Inflammatory macrophage treated with lipopolysaccharide for 1 hour (primary cell): ENCODE measurements around the gene SMYD3.
A peak's percentile ranks its signal among the peaks of the same experiment; 100 is the strongest.
"Not testable (repeated sequence)": the region's sequence is repeated elsewhere in the genome, so short reads cannot be mapped to it uniquely, and the experiment has no call there.

Source experiments
- DNase-seq, 2 donors: peaks; one replicate each; pipeline ENCODE4 v3.0.0-alpha.2; 2020 to 2022

Gene SMYD3

DNA sequence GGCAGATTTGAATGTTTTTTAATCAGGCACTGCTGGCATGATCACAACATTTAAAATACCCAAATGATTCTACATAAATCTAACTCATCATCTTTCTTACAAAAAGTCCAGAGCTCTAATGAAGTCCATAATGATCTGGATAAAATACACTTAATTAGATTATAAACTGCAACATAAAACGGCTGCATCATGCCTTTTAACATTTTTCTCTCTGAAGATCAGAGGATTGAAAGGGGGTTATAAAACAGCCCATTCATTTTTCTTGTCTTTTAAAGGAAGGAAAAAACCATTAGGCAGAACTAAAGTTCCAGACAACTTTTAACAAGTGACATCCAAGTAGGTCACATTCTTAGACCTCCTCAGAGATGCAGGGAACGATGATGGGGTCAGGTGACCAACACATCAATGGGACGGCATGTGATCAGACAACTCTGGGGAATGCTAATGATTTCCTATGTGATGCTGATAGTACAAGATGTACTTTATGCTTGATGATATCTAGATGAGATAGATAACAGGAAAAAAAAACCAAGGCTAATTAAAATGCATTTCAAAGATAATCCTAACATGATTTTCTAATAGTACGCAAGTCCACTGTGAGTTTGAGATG lies 455.1 kb downstream of the SMYD3 start:
- DNase-seq: no peak

DNA sequence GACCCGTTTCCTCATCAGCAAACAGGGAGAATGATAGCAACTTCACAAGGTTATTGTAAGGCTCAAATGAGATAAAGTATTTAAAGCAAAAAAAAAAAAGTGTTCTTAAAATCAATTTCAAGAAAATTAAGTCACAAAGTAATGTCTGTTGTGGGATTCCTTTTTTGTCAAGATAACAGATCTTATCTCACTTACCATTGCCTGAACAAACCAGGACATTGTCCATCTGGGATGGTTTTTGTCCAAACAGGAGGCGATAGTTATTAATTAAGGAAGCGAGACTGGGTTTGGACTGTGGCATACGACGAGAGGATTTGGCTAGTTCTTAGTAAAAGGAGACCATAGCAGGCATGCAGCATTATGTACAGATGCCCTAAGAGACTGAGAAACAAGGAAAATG lies 458.4 kb downstream of the SMYD3 start:
- no peak for DNase-seq

- no peak for DNase-seq
These were observed 463.5 kb downstream of the SMYD3 start for GRCh38 chr1:246043556-246043955.

DNA sequence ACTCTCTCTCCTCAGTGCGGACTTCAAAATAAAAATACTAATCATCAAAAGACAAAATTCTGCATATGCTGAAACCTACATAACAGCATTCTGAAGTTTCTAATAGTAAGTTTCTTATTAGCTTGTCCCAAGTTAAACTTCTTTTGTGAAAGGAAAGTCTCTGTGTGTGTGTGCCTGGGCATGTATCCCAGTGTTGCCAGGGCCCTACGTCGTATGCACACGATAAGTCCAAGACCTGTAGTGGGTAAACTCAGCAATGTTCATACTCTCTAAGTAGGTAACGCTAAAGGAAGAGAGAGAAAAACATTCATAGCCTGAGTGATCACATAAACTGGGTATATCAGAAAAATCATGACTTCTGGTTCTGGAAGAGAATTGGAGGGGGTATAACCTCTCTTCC lies 465.7 kb downstream of the SMYD3 start:
- no peak for DNase-seq

DNA sequence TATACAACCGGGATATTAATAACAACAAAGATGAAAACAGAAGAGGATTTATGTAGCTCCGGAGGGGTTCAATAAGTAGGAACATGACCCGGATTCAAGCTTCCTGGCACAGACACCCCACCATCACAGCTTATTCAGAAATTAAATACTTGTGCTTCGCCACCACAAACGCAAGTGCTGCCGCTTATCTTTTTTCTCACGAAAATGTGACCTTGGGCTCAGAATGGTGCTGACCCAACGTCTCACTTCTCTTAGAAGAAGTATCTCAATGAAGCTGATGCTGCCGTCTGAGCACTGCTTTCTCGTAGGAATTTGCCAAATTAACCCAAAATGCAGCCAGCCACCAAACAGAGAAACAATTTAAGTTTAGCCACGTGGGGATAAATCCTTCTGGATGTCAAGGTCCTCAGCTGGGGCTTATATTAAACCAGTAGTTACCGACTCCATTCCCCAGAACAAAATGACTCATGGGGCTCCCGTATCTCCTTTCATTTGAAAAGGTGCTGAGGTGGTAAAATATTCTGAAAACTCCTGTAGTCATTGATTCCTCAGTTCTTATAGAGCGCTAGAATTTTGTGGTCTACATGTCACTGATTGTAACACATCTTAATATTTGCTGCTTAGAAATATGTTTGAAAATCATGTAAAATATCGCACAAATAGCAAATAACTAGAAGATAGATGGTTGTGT lies 466.7 kb downstream of the SMYD3 start:
- no peak for DNase-seq

DNA sequence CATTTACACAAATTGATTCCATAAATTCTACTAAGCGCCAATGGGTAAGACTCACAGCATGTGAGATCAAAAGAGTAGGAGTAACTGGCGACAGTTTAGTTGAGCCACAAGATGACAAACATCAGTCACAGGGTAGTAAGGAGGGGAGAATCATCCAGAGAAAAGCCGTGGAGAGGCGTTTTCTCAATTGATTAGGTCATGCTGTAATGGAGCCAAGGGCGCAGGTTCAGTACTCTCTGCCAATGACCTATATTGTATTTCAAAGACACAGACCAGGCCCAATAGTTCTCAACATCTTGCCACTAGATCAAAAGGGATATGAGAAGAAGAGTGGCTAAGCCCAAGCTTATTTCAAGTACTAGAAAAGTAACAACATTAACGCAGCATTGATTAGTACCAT lies 467.5 kb downstream of the SMYD3 start:
- DNase-seq: no peak

GRCh38 chr1:246037832-246038231 lies 469.2 kb downstream of the SMYD3 start:
- no peak for DNase-seq

- no peak for DNase-seq
These were observed 470.9 kb downstream of the SMYD3 start for GRCh38 chr1:246036175-246036574.

DNA sequence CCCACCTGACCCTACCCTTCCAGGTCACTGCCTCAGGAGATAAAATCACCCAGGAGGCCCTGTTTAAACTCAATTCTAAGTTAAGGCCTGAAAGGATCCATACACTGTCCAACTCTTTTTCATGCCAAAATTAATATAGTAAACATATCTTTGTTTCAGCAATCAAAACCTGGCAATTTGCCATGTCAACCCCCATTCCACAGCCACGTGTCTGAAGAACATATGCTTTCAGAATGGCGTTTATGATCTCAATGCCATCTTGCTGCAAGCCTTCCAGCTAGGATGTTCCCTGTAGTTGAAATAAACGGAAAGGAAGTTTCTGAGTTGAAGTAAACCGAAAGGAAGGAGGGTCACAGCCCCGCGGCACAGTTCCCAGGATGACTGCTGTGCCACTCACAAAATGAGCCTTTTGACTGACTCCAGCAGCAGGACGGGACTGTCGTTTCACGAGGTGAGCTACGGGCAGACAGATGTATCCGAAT lies 472.0 kb downstream of the SMYD3 start:
- no peak for DNase-seq

GRCh38 chr1:246034630-246035029 lies 472.4 kb downstream of the SMYD3 start:
- DNase-seq: no peak

GRCh38 chr1:246032984-246033383 lies 474.1 kb downstream of the SMYD3 start:
- no peak for DNase-seq

GRCh38 chr1:246032031-246032551 lies 475.0 kb downstream of the SMYD3 start:
- DNase-seq: no peak

GRCh38 chr1:246029616-246030015 lies 477.5 kb downstream of the SMYD3 start:
- DNase-seq: no peak

DNA sequence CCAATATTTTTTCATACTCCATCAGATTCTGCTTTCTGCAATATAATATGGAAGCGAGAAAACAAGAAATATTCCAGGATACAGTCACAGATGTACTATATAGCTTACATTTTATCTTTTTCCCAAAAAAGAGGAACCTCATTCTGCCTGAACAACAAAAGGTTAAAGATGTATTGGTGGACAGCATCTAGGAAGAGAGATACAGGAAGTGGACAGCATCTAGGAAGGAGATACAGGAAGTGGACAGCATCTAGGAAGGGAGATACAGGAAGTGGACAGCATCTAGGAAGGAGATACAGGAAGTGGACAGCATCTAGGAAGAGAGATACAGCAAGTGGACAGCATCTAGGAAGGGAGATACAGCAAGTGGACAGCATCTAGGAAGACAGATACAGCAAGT lies 483.0 kb downstream of the SMYD3 start:
- DNase-seq: not testable (repeated sequence)

GRCh38 chr1:246020211-246020954 lies 486.7 kb downstream of the SMYD3 start:
- DNase-seq: peak; percentile 15 to 60

- no peak for DNase-seq
These were observed 488.9 kb downstream of the SMYD3 start for GRCh38 chr1:246018146-246018545.

DNA sequence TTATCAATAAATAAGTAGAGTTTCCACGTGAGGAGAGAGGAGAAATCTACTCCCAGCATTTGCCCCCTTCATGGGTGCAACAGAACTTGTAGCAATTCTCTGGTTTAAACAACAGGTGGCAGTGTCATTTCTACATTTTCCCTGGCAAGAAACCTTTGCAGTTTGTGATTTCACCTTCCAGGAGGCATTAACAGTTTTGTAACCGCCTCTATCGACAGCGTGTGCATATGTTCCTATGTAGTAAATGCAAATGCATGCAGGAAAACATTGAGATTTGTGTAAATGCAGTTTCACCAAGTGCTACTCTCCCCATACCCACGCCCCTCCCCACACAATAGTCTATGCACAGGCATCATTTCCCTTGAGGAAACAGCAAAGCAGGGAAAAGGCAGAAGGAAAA lies 494.7 kb downstream of the SMYD3 start:
- peak; percentile 12 to 52 for DNase-seq

GRCh38 chr1:246010386-246010785 lies 496.7 kb downstream of the SMYD3 start:
- DNase-seq: no peak

GRCh38 chr1:246008363-246008831 lies 498.7 kb downstream of the SMYD3 start:
- DNase-seq: no peak

DNA sequence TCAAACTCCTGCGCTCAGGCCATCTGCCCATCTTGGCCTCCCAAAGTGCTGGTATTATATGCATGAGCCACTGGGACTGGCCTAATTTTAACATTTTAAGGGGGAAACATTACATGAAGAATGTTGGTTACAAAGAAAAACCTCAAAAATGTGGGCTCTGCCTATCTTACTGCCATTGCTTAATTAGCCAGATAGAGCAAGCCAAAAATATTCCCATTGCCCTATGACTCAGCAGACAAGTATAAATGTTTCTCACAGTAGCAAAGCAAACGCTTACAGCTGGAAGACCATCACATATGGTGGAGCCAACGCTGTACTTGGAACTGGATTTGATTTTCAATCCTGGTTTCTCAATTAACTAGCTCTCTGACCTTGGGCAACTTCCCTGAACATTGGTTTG lies 502.0 kb downstream of the SMYD3 start:
- DNase-seq: no peak

DNA sequence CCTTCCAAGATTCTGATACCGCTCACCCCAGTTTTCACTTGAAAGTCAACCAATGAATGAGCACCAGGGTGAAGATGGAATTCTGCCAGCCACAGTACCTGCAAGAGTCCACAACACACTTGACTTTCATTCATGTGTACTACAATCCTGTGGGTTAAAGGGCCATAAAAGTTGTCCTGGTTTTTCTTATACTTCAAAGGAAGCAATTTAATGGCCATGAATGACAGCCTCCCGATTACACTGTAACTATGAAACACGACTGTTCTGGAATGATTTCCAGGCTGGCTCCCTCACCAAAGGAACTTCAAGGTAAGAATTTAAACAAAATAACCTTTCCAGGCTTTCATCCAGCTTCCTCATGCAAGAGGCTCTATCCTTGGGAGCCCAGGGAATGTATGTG lies 502.8 kb downstream of the SMYD3 start:
- DNase-seq: no peak

GRCh38 chr1:246003442-246003730 lies 503.7 kb downstream of the SMYD3 start:
- DNase-seq: no peak

DNA sequence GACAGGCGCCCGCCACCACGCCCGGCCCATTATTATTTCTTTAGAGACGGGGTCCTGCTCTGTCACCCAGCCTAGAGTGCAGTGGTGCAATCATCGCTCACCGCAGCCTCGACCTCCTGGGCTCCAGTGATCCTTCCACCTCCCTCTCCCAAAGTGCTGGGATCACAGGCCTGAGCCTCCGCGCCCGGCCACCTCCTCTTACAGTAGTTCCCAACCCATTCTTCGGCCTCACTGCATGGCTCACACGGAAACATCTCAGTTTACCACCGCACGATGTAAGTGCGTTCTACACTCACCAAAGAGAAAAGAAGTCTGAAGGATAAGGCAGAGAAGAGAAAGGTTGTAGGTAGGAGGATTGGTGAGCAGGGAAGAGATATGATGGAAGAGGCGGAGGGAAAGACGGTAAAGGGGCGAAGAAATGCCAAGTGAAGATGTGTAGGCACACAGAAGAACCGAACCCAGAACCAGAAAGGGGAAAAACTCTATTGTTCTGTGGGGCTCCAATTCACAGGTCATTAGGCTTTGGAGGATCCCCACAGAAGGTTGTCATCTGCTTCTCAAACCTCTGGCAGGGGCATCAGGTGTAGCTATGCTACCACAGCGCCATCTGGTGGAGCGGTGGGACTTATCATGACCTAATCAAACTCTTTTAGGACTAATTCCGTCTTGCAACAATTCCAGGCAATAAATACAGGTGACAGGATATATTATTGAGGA lies 504.2 kb downstream of the SMYD3 start:
- peak; percentile 51 to 84 for DNase-seq
